GM12878 (cell line): ENCODE results near the gene MCOLN3. TPM values are rescaled to one million over a fixed set of nuclear protein-coding genes. Genes with fewer than 3 reads are reported as not detected.

Experiments used
- ASH2L ChIP-seq: fragments of 300-600, 200-600 bp; sonication (generic); IDR thresholded peaks from 2 replicates; pipeline ENCODE4 v1.6.1; 2017; ENCODE audit warnings: low read depth, mild to moderate bottlenecking, borderline replicate concordance
- EED ChIP-seq: sonication (generic); IDR thresholded peaks from 2 replicates; pipeline ENCODE4 v1.6.1; 2016; ENCODE audit warnings: antibody characterized with exemption, low read depth
- HCFC1 ChIP-seq: fragments of 150-350 bp; IDR thresholded peaks from 2 replicates; pipeline ENCODE4 v1.6.1; 2014; ENCODE audit warnings: low read length
- IKZF1 ChIP-seq: fragments of 450-650 bp; conservative IDR thresholded peaks from 2 replicates; pipeline ENCODE4 v1.6.1; 2017; ENCODE audit warnings: antibody characterized with exemption, mild to moderate bottlenecking
- IKZF2 ChIP-seq, 2 experiments: fragments of 450-650 bp; IDR thresholded peaks; 2 replicates each; pipeline ENCODE4 v1.6.1; 2017; ENCODE audit warnings: mild to moderate bottlenecking in 2 of 2, moderate library complexity in 2 of 2
- MEF2B ChIP-seq: fragments of 450-650 bp; IDR thresholded peaks from 2 replicates; pipeline ENCODE4 v1.6.1; 2018; ENCODE audit warnings: mild to moderate bottlenecking, moderate library complexity; ENCODE audit not compliant: partially characterized antibody, poor library complexity, severe bottlenecking
- MTA2 ChIP-seq: fragments of 450-650 bp; IDR thresholded peaks from 2 replicates; pipeline ENCODE4 v1.6.1; 2016; ENCODE audit warnings: low read depth, mild to moderate bottlenecking, moderate library complexity
- NRF1 ChIP-seq: conservative IDR thresholded peaks from 2 replicates; pipeline ENCODE4 v1.6.1; 2011; ENCODE audit warnings: mild to moderate bottlenecking, low read depth, low read length, improper control_type of control experiment
- TCF12 ChIP-seq: IDR thresholded peaks from 2 replicates; pipeline ENCODE4 v1.6.1; 2011; ENCODE audit warnings: low read depth, mild to moderate bottlenecking, low read length
- YBX1 ChIP-seq: fragments of 450-650 bp; IDR thresholded peaks from 2 replicates; pipeline ENCODE4 v1.6.1; 2016; ENCODE audit warnings: antibody characterized with exemption
- ZNF207 ChIP-seq: fragments of 450-650 bp; IDR thresholded peaks from 2 replicates; pipeline ENCODE4 v1.6.1; 2014; ENCODE audit warnings: antibody characterized with exemption, mild to moderate bottlenecking, borderline replicate concordance
- polyA plus RNA-seq, 11 experiments: library from polyadenylated mRNA; depleted of rRNA in 4 of 11; unstranded in 6 of 11; stranded (reverse) in 5 of 11; fragments of >200 nt; fragmentation: Nextera tagmentation in 4 of 11; fragmentation: Illumina TruSeq in 1 of 11; extraction: Ambion mirVana in 4 of 11; extraction: Trizol in 1 of 11; gene quantifications; 1 replicate in 1 of 11; 2 replicates in 10 of 11; pipeline versions ENCODE4 v1.2.1 to v1.2.3, GENCODE V29; 2011 to 2016; ENCODE audit warnings: inconsistent platforms in 2 of 11, missing spikeins in 2 of 11, low read depth in 1 of 11
- total RNA-seq, 4 experiments: library from RNA; depleted of rRNA in 3 of 4; stranded (reverse); fragments of >200 nt in 3 of 4; fragmentation: Illumina TruSeq in 1 of 4; extraction: Trizol in 1 of 4; gene quantifications; 2 replicates each; pipeline versions ENCODE4 v1.2.1 to v1.2.3, GENCODE V29; 2013 to 2021
- TF ChIP-seq, protein P1 (sequence below), 3 experiments: IDR thresholded peaks in 2 of 3; conservative IDR thresholded peaks in 1 of 3; 2 replicates each; pipeline ENCODE4 v1.5.1; 2011; ENCODE audit warnings: low read depth in 3 of 3, low read length in 3 of 3, mild to moderate bottlenecking in 3 of 3, control low read depth in 2 of 3, moderate library complexity in 2 of 3, inconsistent platforms in 1 of 3, mixed read lengths in 1 of 3; ENCODE audit not compliant: control insufficient read depth in 2 of 3, insufficient read depth in 1 of 3; ENCODE audit errors: extremely low read depth in 1 of 3
- TF ChIP-seq, protein P2 (sequence below): IDR thresholded peaks from 2 replicates; pipeline ENCODE4 v1.6.1; 2012; ENCODE audit warnings: mild to moderate bottlenecking, low read depth, low read length
- TF ChIP-seq, protein P3 (sequence below): fragments of 450-650 bp; IDR thresholded peaks from 2 replicates; pipeline ENCODE4 v1.6.1; 2018; ENCODE audit warnings: borderline replicate concordance, mild to moderate bottlenecking; ENCODE audit not compliant: partially characterized antibody
- TF ChIP-seq, protein P4 (sequence below): fragments of 450-650 bp; formaldehyde crosslinking; IDR thresholded peaks from 2 replicates; pipeline ENCODE4 v1.5.0; 2022; ENCODE audit warnings: mild to moderate bottlenecking, missing genetic modification characterization
- TF ChIP-seq, protein P5 (sequence below): fragments of 450-650 bp; IDR thresholded peaks from 2 replicates; pipeline ENCODE4 v1.6.1; 2017; ENCODE audit warnings: mild to moderate bottlenecking, low read depth, inconsistent platforms; ENCODE audit not compliant: poor library complexity, severe bottlenecking

Gene MCOLN3
- total and polyA plus RNA-seq, 10 of the 15 experiments (the other 5 are each of a cell fraction or from before 2014, with no cell fraction given) = 0.48 to 7.4 (median 3.8) TPM

DNA sequence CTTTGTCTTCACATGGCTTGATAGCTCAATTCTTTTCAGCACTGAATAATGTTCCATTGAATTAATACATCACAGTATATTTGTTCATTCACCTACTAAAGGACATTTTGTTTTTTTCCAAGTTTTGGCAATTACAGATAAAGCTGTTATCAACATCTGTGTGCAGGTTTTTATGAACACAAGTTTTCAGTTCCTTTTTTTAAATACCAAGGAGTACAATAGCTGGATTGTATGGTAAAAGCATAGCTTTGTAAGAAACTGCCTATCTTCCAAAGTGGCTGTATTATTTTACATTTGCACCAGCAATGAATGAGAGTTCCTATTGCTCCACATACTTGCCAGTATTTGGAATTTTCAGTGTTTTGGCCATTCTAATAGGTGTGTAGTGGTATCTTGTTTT lies 46.6 kb downstream of the MCOLN3 start (continued):
- TF ChIP-seq, protein P1, sequence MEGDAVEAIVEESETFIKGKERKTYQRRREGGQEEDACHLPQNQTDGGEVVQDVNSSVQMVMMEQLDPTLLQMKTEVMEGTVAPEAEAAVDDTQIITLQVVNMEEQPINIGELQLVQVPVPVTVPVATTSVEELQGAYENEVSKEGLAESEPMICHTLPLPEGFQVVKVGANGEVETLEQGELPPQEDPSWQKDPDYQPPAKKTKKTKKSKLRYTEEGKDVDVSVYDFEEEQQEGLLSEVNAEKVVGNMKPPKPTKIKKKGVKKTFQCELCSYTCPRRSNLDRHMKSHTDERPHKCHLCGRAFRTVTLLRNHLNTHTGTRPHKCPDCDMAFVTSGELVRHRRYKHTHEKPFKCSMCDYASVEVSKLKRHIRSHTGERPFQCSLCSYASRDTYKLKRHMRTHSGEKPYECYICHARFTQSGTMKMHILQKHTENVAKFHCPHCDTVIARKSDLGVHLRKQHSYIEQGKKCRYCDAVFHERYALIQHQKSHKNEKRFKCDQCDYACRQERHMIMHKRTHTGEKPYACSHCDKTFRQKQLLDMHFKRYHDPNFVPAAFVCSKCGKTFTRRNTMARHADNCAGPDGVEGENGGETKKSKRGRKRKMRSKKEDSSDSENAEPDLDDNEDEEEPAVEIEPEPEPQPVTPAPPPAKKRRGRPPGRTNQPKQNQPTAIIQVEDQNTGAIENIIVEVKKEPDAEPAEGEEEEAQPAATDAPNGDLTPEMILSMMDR (IDR thresholded peaks at IDR 0.05 in 2 of 3, conservative IDR thresholded peaks at IDR 0.05 in 1 of 3; ENCODE audit: control insufficient read depth in 2 of 3, extremely low read depth in 1 of 3, insufficient read depth in 1 of 3, low read depth in 3 of 3, low read length in 3 of 3) = no peak
- TF ChIP-seq, protein P2, sequence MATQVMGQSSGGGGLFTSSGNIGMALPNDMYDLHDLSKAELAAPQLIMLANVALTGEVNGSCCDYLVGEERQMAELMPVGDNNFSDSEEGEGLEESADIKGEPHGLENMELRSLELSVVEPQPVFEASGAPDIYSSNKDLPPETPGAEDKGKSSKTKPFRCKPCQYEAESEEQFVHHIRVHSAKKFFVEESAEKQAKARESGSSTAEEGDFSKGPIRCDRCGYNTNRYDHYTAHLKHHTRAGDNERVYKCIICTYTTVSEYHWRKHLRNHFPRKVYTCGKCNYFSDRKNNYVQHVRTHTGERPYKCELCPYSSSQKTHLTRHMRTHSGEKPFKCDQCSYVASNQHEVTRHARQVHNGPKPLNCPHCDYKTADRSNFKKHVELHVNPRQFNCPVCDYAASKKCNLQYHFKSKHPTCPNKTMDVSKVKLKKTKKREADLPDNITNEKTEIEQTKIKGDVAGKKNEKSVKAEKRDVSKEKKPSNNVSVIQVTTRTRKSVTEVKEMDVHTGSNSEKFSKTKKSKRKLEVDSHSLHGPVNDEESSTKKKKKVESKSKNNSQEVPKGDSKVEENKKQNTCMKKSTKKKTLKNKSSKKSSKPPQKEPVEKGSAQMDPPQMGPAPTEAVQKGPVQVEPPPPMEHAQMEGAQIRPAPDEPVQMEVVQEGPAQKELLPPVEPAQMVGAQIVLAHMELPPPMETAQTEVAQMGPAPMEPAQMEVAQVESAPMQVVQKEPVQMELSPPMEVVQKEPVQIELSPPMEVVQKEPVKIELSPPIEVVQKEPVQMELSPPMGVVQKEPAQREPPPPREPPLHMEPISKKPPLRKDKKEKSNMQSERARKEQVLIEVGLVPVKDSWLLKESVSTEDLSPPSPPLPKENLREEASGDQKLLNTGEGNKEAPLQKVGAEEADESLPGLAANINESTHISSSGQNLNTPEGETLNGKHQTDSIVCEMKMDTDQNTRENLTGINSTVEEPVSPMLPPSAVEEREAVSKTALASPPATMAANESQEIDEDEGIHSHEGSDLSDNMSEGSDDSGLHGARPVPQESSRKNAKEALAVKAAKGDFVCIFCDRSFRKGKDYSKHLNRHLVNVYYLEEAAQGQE = no peak
- TF ChIP-seq EED (no peak), YBX1 (no peak), MEF2B (no peak), ZNF207 (no peak), ASH2L (no peak), HCFC1 (no peak), NRF1 (no peak), IKZF1 (peak; percentile 38; the same call in 1 of the 2 replicates), TCF12 (no peak), IKZF2 (IDR thresholded peaks at IDR 0.05) (peak; percentile 28 to 51; a peak in 2 of 4 replicates), MTA2 (peak; percentile 43)
- TF ChIP-seq, protein P3, sequence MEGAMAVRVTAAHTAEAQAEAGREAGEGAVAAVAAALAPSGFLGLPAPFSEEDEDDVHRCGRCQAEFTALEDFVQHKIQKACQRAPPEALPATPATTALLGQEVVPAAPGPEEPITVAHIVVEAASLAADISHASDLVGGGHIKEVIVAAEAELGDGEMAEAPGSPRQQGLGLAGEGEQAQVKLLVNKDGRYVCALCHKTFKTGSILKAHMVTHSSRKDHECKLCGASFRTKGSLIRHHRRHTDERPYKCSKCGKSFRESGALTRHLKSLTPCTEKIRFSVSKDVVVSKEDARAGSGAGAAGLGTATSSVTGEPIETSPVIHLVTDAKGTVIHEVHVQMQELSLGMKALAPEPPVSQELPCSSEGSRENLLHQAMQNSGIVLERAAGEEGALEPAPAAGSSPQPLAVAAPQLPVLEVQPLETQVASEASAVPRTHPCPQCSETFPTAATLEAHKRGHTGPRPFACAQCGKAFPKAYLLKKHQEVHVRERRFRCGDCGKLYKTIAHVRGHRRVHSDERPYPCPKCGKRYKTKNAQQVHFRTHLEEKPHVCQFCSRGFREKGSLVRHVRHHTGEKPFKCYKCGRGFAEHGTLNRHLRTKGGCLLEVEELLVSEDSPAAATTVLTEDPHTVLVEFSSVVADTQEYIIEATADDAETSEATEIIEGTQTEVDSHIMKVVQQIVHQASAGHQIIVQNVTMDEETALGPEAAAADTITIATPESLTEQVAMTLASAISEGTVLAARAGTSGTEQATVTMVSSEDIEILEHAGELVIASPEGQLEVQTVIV = no peak
- TF ChIP-seq, protein P4, sequence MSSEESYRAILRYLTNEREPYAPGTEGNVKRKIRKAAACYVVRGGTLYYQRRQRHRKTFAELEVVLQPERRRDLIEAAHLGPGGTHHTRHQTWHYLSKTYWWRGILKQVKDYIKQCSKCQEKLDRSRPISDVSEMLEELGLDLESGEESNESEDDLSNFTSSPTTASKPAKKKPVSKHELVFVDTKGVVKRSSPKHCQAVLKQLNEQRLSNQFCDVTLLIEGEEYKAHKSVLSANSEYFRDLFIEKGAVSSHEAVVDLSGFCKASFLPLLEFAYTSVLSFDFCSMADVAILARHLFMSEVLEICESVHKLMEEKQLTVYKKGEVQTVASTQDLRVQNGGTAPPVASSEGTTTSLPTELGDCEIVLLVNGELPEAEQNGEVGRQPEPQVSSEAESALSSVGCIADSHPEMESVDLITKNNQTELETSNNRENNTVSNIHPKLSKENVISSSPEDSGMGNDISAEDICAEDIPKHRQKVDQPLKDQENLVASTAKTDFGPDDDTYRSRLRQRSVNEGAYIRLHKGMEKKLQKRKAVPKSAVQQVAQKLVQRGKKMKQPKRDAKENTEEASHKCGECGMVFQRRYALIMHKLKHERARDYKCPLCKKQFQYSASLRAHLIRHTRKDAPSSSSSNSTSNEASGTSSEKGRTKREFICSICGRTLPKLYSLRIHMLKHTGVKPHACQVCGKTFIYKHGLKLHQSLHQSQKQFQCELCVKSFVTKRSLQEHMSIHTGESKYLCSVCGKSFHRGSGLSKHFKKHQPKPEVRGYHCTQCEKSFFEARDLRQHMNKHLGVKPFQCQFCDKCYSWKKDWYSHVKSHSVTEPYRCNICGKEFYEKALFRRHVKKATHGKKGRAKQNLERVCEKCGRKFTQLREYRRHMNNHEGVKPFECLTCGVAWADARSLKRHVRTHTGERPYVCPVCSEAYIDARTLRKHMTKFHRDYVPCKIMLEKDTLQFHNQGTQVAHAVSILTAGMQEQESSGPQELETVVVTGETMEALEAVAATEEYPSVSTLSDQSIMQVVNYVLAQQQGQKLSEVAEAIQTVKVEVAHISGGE = no peak
- TF ChIP-seq, protein P5, sequence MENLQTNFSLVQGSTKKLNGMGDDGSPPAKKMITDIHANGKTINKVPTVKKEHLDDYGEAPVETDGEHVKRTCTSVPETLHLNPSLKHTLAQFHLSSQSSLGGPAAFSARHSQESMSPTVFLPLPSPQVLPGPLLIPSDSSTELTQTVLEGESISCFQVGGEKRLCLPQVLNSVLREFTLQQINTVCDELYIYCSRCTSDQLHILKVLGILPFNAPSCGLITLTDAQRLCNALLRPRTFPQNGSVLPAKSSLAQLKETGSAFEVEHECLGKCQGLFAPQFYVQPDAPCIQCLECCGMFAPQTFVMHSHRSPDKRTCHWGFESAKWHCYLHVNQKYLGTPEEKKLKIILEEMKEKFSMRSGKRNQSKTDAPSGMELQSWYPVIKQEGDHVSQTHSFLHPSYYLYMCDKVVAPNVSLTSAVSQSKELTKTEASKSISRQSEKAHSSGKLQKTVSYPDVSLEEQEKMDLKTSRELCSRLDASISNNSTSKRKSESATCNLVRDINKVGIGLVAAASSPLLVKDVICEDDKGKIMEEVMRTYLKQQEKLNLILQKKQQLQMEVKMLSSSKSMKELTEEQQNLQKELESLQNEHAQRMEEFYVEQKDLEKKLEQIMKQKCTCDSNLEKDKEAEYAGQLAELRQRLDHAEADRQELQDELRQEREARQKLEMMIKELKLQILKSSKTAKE = no peak
